ACHN (cell line): ENCODE measurements around the gene PSMA6.
A peak's percentile ranks its signal among the peaks of the same experiment; 100 is the strongest.
"Not testable (repeated sequence)": the region's sequence is repeated elsewhere in the genome, so short reads cannot be mapped to it uniquely, and the experiment has no call there.

ENCODE experiments used
- DNase-seq: peaks from one replicate; pipeline ENCODE4 v3.0.0-alpha.2; 2015
- in situ Hi-C: cut with HindIII; loops from 2 replicates; pipeline ENCODE4 v1.10.0; 2017; ENCODE audit warnings: low sequenced_read_pairs, low pct_ligation_motif_present, low pct_unique_long_range_greater_than_20kb

Gene PSMA6

GRCh38 chr14:35292051-35292769, at the start of gene PSMA6:
TSS of gene PSMA6 (plus strand) at chr14:35292382. CDS start at chr14:35292477, 95 bp downstream.
- in situ Hi-C loops, result no loop called here

GRCh38 chr14:35242599-35243311, 49.4 kb upstream of the PSMA6 start:
- in situ Hi-C loops, result no loop called here
- no peak for DNase-seq

More at GRCh38 chr14:35292051-35292769, at the start of gene PSMA6:
- peak; percentile 98 for DNase-seq

- in situ Hi-C loops, result no loop called here
Measured at GRCh38 chr14:35243956-35244355, 48.2 kb upstream of the PSMA6 start.

GRCh38 chr14:35244542-35244941, 47.6 kb upstream of the PSMA6 start:
- in situ Hi-C loops, result no loop called here
- DNase-seq, result no peak

More at GRCh38 chr14:35243956-35244355, 48.2 kb upstream of the PSMA6 start:
- DNase-seq, result no peak

- in situ Hi-C loops, result no loop called here
- DNase-seq, result no peak
Measured at GRCh38 chr14:35245051-35245450, 47.1 kb upstream of the PSMA6 start.

- in situ Hi-C loops, result no loop called here
- no peak for DNase-seq
Measured at GRCh38 chr14:35247777-35248475, 44.3 kb upstream of the PSMA6 start.

GRCh38 chr14:35248476-35248788, 43.8 kb upstream of the PSMA6 start:
- in situ Hi-C loops, result no loop called here
- DNase-seq, result no peak

GRCh38 chr14:35250319-35250718, 41.9 kb upstream of the PSMA6 start:
- DNase-seq, result no peak
- in situ Hi-C loops, result no loop called here

- in situ Hi-C loops, result no loop called here
- no peak for DNase-seq
Measured at GRCh38 chr14:35252451-35252868, 39.7 kb upstream of the PSMA6 start.

GRCh38 chr14:35253056-35253455, 39.1 kb upstream of the PSMA6 start:
- in situ Hi-C loops, DNase-seq: not testable (repeated sequence)

GRCh38 chr14:35254034-35254622, 38.1 kb upstream of the PSMA6 start:
- DNase-seq, in situ Hi-C loops: not testable (repeated sequence)

- in situ Hi-C loops, result no loop called here
- DNase-seq, result no peak
Measured at GRCh38 chr14:35254736-35255135, 37.4 kb upstream of the PSMA6 start.

- no peak for DNase-seq
- in situ Hi-C loops, result no loop called here
Measured at GRCh38 chr14:35255711-35256110, 36.5 kb upstream of the PSMA6 start.

GRCh38 chr14:35257809-35258208, 34.4 kb upstream of the PSMA6 start:
- in situ Hi-C loops, result no loop called here
- no peak for DNase-seq

GRCh38 chr14:35258420-35258819, 33.8 kb upstream of the PSMA6 start:
- no peak for DNase-seq
- in situ Hi-C loops, result no loop called here

- in situ Hi-C loops, result no loop called here
Measured at GRCh38 chr14:35261774-35262173, 30.4 kb upstream of the PSMA6 start.

GRCh38 chr14:35262436-35262835, 29.7 kb upstream of the PSMA6 start:
- in situ Hi-C loops, result no loop called here

More at GRCh38 chr14:35261774-35262173, 30.4 kb upstream of the PSMA6 start:
- DNase-seq, result peak; percentile 5

GRCh38 chr14:35268946-35269345, 23.2 kb upstream of the PSMA6 start:
- in situ Hi-C loops, result no loop called here
- DNase-seq, result no peak

More at GRCh38 chr14:35262436-35262835, 29.7 kb upstream of the PSMA6 start:
- no peak for DNase-seq

- in situ Hi-C loops, result no loop called here
- DNase-seq, result no peak
Measured at GRCh38 chr14:35274805-35275204, 17.4 kb upstream of the PSMA6 start.
